ENCODE measurements around the gene TMEM181.
"Not testable (repeated sequence)": the region's sequence is repeated elsewhere in the genome, so short reads cannot be mapped to it uniquely, and the experiment has no call there.

Gene TMEM181

GRCh38 chr6:158596861-158597260 lies 37.0 kb downstream of the TMEM181 start:
- DNase-seq (ENCODE audit: low read depth in 2 of 2), result no peak

GRCh38 chr6:158597565-158597964 lies 37.7 kb downstream of the TMEM181 start:
- no peak for DNase-seq (ENCODE audit: low read depth in 2 of 2)

- no peak for DNase-seq (ENCODE audit: low read depth in 2 of 2)
These were observed 39.7 kb downstream of the TMEM181 start for GRCh38 chr6:158599635-158600034.

GRCh38 chr6:158603261-158604047 lies 43.6 kb downstream of the TMEM181 start:
- no peak for DNase-seq (ENCODE audit: low read depth in 2 of 2)

- no peak for DNase-seq (ENCODE audit: low read depth in 2 of 2)
These were observed 44.1 kb downstream of the TMEM181 start for GRCh38 chr6:158604048-158604406.

- DNase-seq (ENCODE audit: low read depth in 2 of 2), result peak; percentile 7 to 17
These were observed 45.5 kb downstream of the TMEM181 start for GRCh38 chr6:158605266-158605878.

GRCh38 chr6:158606011-158606410 lies 46.1 kb downstream of the TMEM181 start:
- not testable (repeated sequence) for DNase-seq (ENCODE audit: low read depth in 2 of 2)

- no peak for DNase-seq (ENCODE audit: low read depth in 2 of 2)
These were observed 47.0 kb downstream of the TMEM181 start for GRCh38 chr6:158606935-158607334.

GRCh38 chr6:158607411-158608170 lies 47.7 kb downstream of the TMEM181 start:
- no peak for DNase-seq (ENCODE audit: low read depth in 2 of 2)

- no peak for DNase-seq (ENCODE audit: low read depth in 2 of 2)
These were observed 48.3 kb downstream of the TMEM181 start for GRCh38 chr6:158608221-158608620.

GRCh38 chr6:158609455-158610155 lies 49.7 kb downstream of the TMEM181 start:
- DNase-seq (ENCODE audit: low read depth in 2 of 2), result no peak

- DNase-seq (ENCODE audit: low read depth in 2 of 2), result no peak
These were observed 50.6 kb downstream of the TMEM181 start for GRCh38 chr6:158610319-158610968.

- DNase-seq (ENCODE audit: low read depth in 2 of 2), result no peak
These were observed 51.1 kb downstream of the TMEM181 start for GRCh38 chr6:158611039-158611438.

GRCh38 chr6:158611541-158612370 lies 51.9 kb downstream of the TMEM181 start:
- no peak for DNase-seq (ENCODE audit: low read depth in 2 of 2)

GRCh38 chr6:158614606-158615005 lies 54.7 kb downstream of the TMEM181 start:
- not testable (repeated sequence) for DNase-seq (ENCODE audit: low read depth in 2 of 2)

GRCh38 chr6:158618289-158618688 lies 58.4 kb downstream of the TMEM181 start:
- DNase-seq (ENCODE audit: low read depth in 2 of 2), result not testable (repeated sequence)

- no peak for DNase-seq (ENCODE audit: low read depth in 2 of 2)
These were observed 60.3 kb downstream of the TMEM181 start for GRCh38 chr6:158619922-158620801.

GRCh38 chr6:158620963-158621693 lies 61.2 kb downstream of the TMEM181 start:
- no peak for DNase-seq (ENCODE audit: low read depth in 2 of 2)
